Measurements from ENCODE around the gene NEUROG2. TPM values are rescaled to one million over a fixed set of nuclear protein-coding genes. Genes with fewer than 3 reads are reported as not detected.

NEUROG2 gene
- total and polyA plus RNA-seq, 2 donors (not counting 3 experiments of a cell fraction or from before 2014, with no cell fraction given), result not detected

DNA sequence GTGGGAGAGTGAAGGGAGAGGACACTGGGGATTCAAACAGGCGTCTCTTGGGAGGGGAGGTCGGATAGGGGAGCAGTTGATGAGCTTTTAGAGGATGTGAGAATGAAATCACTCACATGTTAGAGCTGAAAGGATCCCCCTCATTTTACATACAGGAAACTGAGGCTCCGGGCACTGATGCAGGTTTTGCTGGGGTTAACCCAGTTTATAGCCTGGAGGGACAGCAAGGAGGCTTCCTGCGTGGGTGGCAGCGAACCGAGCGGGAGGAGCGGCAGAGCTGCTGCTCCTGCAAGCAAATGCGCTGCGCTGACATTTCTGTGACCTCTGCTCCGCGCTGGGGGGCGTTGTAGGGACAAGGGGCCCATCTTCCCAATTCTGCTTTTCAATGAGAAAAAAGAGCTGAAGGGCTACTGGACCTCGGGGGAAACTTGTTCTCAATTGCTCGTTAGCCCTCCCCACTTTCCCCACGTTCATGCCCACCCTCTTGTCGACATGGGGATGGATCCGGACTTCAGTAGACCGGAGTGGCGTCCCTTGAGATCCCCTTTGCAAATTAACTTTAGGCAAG is 1.2 kb upstream of the NEUROG2 start:
- intact Hi-C loops (cut with micrococcal nuclease) (loop anchor here (5.0 kb wide), 1 partner anchor 1895 kb away; the partner anchor contains the start of gene PITX2), dilution Hi-C loops (cut with MboI; ENCODE audit: extremely low pct_ligation_motif_present, low sequenced_read_pairs) (no loop called here)
- DNase-seq (ENCODE audit: low read depth, low spot score) (no peak), FAIRE-seq (no peak)
- CTCF ChIA-PET, result no interaction called here
- Histone ChIP-seq H3K4me3 (replicated peaks in 1 of 3; ENCODE audit: insufficient read depth in 1 of 3, low read depth in 1 of 3, low read length in 3 of 3) (no peak overlapping the region), H2AFZ (ENCODE audit: low read depth, low read length) (no peak overlapping the region), H3K27me3 (ENCODE audit: control insufficient read depth in 2 of 2, insufficient read depth in 2 of 2, low read length in 2 of 2) (peaks cover 80 to 97% of the 10 kb centered on the region in 2 experiments), H3K27ac (ENCODE audit: insufficient read depth, low read depth, low read length) (no peak overlapping the region), H3K4me2 (ENCODE audit: insufficient read depth, low read length) (no peak overlapping the region), H3K36me3 (ENCODE audit: control insufficient read depth in 2 of 2, extremely low read depth in 1 of 2, insufficient read depth in 2 of 2, low read length in 2 of 2) (no peaks in the 10 kb centered on the region), H3K79me2 (ENCODE audit: control insufficient read depth, insufficient read depth, low read length) (no peaks in the 10 kb centered on the region), H4K20me1 (replicated peaks; ENCODE audit: control insufficient read depth, extremely low read depth, insufficient read depth, low read length) (peaks cover 3% of the 10 kb centered on the region), H3K9me1 (replicated peaks; ENCODE audit: control insufficient read depth, extremely low read depth, insufficient read depth, low read length) (no peaks in the 10 kb centered on the region), H3K9me3 (replicated peaks; ENCODE audit: control insufficient read depth, insufficient read depth, low read length) (no peaks in the 10 kb centered on the region), H3K9ac (replicated peaks; ENCODE audit: extremely low read depth, insufficient read depth, low read length) (no peak overlapping the region), H3K4me1 (ENCODE audit: control insufficient read depth, extremely low read depth, insufficient read depth, low read length) (peaks cover 5% of the 10 kb centered on the region)
- POLR2A ChIA-PET, result no interaction called here
- no TSS peak for BruUV-seq (replicated peaks)
- no peak for TF ChIP-seq POLR2A (IDR thresholded peaks at IDR 0.05; ENCODE audit: low read depth, low read length)
- TF ChIP-seq, protein P1, sequence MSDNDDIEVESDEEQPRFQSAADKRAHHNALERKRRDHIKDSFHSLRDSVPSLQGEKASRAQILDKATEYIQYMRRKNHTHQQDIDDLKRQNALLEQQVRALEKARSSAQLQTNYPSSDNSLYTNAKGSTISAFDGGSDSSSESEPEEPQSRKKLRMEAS (IDR thresholded peaks at IDR 0.05; ENCODE audit: insufficient read depth, insufficient read length), result no peak
- TF ChIP-seq JUN (IDR thresholded peaks at IDR 0.05; ENCODE audit: borderline replicate concordance, insufficient read depth, insufficient read length, low read depth), result no peak
- TF ChIP-seq, protein P2, sequence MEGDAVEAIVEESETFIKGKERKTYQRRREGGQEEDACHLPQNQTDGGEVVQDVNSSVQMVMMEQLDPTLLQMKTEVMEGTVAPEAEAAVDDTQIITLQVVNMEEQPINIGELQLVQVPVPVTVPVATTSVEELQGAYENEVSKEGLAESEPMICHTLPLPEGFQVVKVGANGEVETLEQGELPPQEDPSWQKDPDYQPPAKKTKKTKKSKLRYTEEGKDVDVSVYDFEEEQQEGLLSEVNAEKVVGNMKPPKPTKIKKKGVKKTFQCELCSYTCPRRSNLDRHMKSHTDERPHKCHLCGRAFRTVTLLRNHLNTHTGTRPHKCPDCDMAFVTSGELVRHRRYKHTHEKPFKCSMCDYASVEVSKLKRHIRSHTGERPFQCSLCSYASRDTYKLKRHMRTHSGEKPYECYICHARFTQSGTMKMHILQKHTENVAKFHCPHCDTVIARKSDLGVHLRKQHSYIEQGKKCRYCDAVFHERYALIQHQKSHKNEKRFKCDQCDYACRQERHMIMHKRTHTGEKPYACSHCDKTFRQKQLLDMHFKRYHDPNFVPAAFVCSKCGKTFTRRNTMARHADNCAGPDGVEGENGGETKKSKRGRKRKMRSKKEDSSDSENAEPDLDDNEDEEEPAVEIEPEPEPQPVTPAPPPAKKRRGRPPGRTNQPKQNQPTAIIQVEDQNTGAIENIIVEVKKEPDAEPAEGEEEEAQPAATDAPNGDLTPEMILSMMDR (IDR thresholded peaks at IDR 0.05; ENCODE audit: extremely low read depth in 1 of 2, insufficient read depth in 1 of 2, low read depth in 1 of 2, low read length in 2 of 2), result no peak
- no peak for TF ChIP-seq GATA2 (IDR thresholded peaks at IDR 0.05; ENCODE audit: insufficient read depth, insufficient read length, low read depth, low read length)
- no peak for TF ChIP-seq MYC (IDR thresholded peaks at IDR 0.05; ENCODE audit: low read depth, low read length)
- TF ChIP-seq POLR2AphosphoS5 (IDR thresholded peaks at IDR 0.05; ENCODE audit: insufficient read depth, low read depth, low read length), result no peak
- TF ChIP-seq FOS (IDR thresholded peaks at IDR 0.05; ENCODE audit: borderline replicate concordance, insufficient read depth, low read length), result no peak
- no peak for TF ChIP-seq EZH2 (IDR thresholded peaks at IDR 0.05; ENCODE audit: borderline replicate concordance, low read depth, low read length, severe bottlenecking)

All from endothelial cell of umbilical vein (primary cell).